Colon (tissue), 2 donors: ENCODE data around the gene PPP1R15B.

Source experiments
- FAIRE-seq: peaks from 2 replicates; lab custom pipeline; 2012; peaks lifted over from hg19 to GRCh38; lab: Jason Lieb, UNC
- donor health status: control.
- donor health status: control.

The PPP1R15B gene

DNA sequence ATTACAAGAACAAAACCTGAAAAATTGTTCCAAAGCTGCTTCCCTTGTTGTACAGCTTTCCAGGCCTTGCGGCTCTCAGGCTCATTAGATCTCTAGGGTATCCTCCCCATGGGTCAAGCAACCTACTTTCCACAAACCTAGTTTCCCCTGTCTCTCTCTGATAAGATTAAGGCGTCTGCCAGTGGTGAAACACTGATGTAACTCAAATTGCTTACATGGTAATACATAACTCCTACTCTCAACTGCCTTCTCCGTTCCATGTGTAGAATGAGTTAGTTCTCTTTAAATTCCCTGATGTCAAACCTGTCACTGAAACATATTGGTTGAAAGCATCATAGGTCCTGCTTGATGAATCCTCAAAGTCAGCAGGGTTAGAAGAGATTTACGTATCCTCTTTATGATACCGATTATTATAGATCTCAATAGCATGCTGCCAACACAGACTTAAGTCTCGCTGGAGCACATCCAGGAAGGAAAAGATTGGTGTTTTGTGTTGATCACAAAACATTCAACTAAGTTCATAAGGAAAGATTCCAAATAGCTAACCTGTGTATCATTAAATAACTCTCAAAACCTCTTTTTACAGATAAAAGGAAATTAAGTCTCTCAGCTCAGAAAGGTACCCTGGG lies 10.6 kb downstream of the PPP1R15B start:
- no peak for FAIRE-seq

DNA sequence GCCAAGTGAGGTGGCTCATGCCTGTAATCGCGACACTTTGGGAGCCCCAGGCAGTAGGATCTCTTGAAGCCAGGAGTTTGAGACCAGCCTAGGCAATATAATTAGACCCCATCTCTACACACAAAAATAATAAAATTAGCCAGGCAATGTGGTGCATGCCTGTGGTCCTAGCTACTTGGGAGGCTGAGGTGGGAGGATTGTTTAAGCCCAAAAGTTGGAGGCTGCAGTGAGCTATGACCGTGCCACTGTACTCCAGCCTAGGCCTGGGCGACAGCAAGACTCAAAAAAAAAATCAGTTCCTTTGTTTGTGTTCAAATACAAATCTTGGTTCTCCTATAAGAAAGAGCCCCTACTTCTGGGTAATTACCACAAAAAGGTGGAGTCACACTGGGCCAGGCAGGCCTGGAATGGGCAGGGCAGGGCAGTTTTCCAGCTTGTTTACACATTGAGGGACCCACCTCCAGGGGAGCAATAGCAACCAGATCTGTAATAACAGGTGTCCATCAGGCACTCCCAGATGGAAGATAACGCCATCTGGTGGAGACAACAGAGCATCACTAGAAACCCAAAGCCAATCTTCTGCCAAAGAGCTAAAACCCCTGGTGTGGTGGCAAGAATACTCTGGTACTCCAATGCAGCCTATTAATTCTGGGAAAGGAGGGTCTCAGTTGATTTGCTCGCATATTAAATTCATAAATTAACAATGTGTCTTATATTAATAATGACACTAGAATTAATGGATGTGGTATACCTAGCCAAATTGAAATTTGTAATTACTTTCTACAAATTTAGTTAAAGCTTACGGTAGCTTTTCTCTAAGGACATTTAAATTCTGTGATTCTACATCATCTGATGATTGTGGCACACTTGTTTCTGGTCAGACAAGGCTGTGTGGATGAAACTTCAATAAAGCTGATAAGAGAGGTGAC lies 13.2 kb downstream of the PPP1R15B start:
- FAIRE-seq, result no peak

DNA sequence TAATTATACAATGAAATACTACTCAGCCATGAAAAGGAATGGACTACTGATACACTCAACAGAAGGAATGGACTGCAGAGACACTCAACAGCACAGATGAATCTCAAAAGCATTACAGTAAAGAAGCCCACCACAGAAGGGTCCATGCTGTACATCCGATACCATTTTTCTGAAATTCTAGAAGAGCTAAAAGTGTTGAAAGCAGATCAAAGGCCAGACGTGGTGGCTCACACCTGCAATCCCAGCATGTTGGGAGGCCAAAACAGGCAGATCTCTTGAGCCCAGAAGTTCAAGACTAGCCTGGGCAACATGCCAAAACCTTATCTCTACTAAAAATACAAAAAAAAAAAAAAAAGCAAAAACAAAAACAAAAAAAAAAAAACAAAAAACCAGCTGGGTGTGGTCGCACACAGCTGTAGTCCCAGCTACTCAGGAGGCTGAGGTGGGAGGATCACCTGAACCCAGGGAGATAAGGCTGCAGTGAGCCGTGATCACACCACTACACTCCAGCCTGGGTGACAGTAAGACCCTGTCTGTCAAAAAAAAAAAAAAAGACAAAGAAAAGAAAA lies 15.5 kb downstream of the PPP1R15B start:
- no peak for FAIRE-seq

- no peak for FAIRE-seq
Observed at GRCh38 chr1:204391629-204392028, 20.0 kb downstream of the PPP1R15B start.

- no peak for FAIRE-seq
Observed at GRCh38 chr1:204390751-204391466, 20.7 kb downstream of the PPP1R15B start.

GRCh38 chr1:204385727-204386126 lies 25.9 kb downstream of the PPP1R15B start:
- FAIRE-seq, result no peak

GRCh38 chr1:204384636-204385352 lies 26.8 kb downstream of the PPP1R15B start:
- FAIRE-seq, result no peak

DNA sequence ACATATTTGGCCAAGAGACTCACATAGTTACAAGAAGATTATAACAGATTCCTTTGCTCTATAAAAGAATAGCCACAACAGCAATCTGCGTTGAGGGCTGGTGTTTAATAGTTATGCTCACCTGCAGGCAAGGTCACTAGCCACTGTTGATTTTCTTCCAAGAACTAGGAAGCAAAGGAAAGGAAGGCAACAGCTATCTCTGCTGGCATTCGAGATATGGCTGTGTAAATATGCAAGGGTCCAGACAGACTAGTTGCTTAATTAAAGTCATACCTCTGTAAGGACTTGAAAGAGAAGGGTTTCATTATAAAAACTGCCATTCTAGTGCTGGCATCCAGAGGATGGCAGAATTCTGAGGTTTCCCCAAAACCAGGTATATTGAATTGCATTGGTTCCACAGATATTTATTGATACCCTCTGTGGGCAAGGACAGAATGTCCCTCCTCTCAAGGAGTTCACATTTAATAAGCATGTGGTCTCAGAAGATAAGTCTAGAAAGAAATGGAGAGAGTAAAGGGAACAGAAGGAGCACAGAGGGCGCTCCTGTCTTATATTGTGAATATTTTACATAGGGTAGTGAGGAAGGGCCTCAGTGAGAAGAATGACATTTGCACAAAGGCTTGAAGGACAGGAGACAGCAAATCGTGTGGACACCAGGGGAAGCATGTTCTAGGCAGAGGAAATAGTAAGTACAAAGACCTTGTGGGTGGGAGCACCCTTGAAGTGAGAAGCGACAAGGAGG lies 28.3 kb downstream of the PPP1R15B start:
- no peak for FAIRE-seq

DNA sequence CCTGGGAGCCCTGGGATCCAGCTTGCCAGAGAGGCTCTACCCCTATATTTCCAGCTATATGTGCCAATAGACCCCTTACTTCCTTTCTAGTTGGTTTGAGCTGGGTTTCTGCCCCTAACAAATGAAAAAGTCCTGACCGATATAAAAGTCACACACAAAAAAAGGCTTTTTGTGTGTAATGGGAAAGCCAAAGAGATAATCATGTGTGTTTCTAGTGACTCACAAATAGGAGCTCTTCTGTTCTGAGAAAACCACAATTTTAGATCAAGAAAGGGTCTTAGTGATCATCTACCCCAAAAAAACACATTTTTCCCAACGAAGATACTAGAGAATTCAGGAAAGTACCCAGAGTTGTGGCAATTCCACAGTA lies 28.9 kb downstream of the PPP1R15B start:
- no peak for FAIRE-seq

- FAIRE-seq, result no peak
Observed at GRCh38 chr1:204380293-204380831, 31.3 kb downstream of the PPP1R15B start.

DNA sequence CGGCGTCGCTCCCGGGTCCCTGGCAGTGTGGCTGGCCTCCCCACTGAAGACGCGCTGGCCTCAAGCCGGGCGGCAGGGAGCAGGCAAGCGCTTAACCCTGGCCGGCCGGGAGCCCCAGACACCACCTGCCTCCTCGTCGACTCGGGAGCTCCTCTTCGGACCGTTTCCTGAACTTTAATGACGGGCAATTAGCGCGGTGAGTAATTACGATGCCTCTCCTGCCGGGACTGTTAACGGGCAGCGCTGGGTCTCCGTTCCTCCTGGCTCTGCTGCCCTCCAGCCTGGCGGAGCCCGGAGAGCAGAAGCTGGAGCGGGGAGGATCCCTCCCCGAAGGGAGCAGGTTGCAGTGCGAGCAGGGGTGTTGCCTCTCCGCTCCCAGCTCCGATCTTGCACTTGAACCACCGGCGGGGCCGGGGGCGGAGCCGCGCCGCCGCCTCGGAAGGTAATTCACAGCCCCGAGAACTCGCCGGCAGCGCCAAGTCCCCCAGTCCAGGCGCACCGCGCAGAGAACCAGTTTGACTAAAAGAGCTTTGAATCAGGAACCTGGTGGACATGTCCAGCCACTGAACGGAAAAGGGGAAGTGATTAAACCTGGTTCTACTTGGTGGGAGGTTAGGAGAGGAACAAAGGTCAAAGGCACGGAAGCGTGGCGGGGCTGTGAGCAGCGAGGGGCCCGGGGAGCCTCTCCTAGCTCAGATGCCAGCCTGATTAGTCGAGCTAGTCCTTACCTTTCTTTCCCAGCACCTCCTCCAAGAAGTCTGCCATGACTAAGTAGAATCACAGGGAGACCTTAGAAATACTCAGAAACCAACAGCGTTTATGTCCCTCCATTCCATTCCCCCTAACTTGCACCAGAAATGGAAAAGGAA lies 33.6 kb downstream of the PPP1R15B start:
- FAIRE-seq, result no peak

GRCh38 chr1:204376919-204377799 lies 34.5 kb downstream of the PPP1R15B start:
- FAIRE-seq, result no peak

- no peak for FAIRE-seq
Observed at GRCh38 chr1:204376465-204376864, 35.2 kb downstream of the PPP1R15B start.

DNA sequence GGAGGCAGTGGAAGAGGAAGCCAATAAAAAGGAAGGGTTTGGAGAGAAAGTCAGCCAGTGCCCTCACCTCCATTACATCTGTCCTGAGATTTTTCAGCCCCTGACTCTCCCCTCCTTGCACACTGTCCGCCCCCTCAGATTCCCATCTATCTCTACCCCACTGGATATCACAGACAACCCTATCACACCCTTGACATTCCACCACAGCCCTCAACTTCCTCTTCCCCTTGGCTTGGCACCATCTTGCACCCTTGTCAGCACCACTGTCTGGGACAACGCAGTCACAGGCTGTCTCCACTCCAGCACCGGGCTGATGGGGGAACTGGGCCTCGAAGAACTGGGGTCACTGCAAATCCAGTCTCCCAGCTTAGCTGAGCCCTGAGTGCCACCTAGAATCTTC lies 37.7 kb downstream of the PPP1R15B start:
- no peak for FAIRE-seq

DNA sequence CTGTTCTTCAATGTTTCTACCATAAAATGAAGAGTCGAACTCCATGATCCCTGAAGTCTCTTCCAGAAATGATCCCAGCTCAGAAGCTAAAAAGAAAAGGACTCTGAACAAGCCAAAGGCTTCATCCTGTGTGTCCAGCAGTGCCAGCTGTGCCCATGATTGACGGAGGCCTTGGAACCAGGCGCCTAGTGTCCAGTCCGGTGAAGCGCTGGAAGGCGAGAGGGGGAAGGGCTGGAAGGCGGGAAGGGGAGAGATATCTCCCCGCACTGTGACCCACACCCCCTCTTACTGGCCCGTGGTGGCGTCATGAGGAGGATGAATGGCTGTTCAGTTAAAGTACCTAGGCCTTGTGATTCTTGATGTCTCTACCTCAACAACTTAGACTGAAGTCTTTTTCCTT lies 41.4 kb downstream of the PPP1R15B start:
- FAIRE-seq, result no peak

- FAIRE-seq, result no peak
Observed at GRCh38 chr1:204368996-204369726, 42.5 kb downstream of the PPP1R15B start.

- FAIRE-seq, result no peak
Observed at GRCh38 chr1:204367956-204368355, 43.7 kb downstream of the PPP1R15B start.

DNA sequence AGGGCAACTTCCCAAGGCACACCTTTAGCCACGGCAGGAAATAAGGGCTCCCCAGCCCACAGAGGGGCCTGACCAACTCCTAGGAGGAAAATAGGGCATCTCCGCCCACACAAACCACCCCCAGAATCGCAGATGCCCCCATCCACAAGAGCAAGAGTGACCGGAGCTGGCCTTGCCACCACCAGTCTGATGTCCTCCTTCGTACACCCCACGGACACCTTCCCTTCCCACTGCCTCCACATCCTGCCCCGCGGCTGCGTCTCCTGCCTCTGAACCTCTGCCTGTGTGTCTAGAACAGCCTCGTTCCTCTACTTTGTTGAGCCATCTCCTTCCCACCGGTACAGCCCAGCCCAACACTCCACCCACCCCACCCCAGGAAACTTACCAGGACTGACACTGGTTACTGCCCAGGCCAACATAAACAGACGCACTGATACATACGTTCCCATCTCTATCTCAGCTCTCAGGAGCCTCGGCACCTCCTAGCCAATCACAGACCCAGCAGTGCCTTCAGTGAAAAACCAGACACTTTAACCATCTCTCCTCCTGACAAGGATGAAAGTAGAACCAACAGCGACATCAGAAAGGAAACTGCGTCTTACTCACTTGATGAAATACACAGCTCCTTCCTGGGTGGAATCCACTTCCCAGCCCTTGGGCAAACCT lies 44.3 kb downstream of the PPP1R15B start:
- FAIRE-seq, result no peak
